Common myeloid progenitor, CD34-positive (primary cell): ENCODE data around the gene CSN1S1.

ENCODE experiments used
- CTCF ChIA-PET: fragments of 350-600 bp; sonication (Branson Sonifier 250); formaldehyde crosslinking; loops from one replicate; lab custom pipeline; 2021; ENCODE audit warnings: antibody characterized with exemption; lab: Charles Lee
- POLR2A ChIA-PET: fragments of 350-600 bp; sonication (Branson Sonifier 250); formaldehyde crosslinking; loops from one replicate; lab custom pipeline; 2021; ENCODE audit warnings: antibody characterized with exemption; lab: Charles Lee
- DNase-seq, 3 donors: peaks; one replicate each; pipeline versions ENCODE4 v3.0.0 to v3.0.0-alpha.2; 2013
- H3K27ac ChIP-seq, 2 experiments: 1 replicate in 1 of 2; 2 replicates in 1 of 2; pipeline ENCODE4 v1.7.0; 2013; ENCODE audit warnings: inconsistent platforms in 2 of 2, low read length in 2 of 2, mild to moderate bottlenecking in 2 of 2, low read depth in 1 of 2, moderate library complexity in 1 of 2; ENCODE audit not compliant: severe bottlenecking in 2 of 2, insufficient read depth in 1 of 2, poor library complexity in 1 of 2
- H3K27me3 ChIP-seq, 5 experiments: replicated peaks in 2 of 5; 1 replicate in 3 of 5; 2 replicates in 2 of 5; pipeline versions ENCODE4 v1.6.1 to v1.7.0; 2013; ENCODE audit warnings: low read length in 4 of 5, mild to moderate bottlenecking in 2 of 5, moderate library complexity in 2 of 5, inconsistent platforms in 1 of 5; ENCODE audit not compliant: insufficient read depth in 5 of 5, control insufficient read depth in 4 of 5
- H3K36me3 ChIP-seq, 4 experiments: 1 replicate in 2 of 4; 2 replicates in 2 of 4; pipeline versions ENCODE4 v1.6.1 to v1.7.0; 2013; ENCODE audit warnings: low read length in 3 of 4, control low read depth in 1 of 4, mild to moderate bottlenecking in 1 of 4; ENCODE audit not compliant: control insufficient read depth in 4 of 4, insufficient read depth in 4 of 4
- H3K4me1 ChIP-seq, 4 experiments: 1 replicate in 3 of 4; 2 replicates in 1 of 4; pipeline versions ENCODE4 v1.6.1 to v1.7.1; 2013; ENCODE audit warnings: low read length in 3 of 4, mild to moderate bottlenecking in 3 of 4, control low read depth in 1 of 4, inconsistent platforms in 1 of 4, moderate library complexity in 1 of 4; ENCODE audit not compliant: control insufficient read depth in 4 of 4, insufficient read depth in 4 of 4; ENCODE audit errors: control extremely low read depth in 1 of 4
- H3K4me3 ChIP-seq, 7 experiments: 1 replicate in 4 of 7; 2 replicates in 3 of 7; pipeline versions ENCODE4 v1.5.1 to v1.7.0; 2013; ENCODE audit warnings: mild to moderate bottlenecking in 7 of 7, low read length in 6 of 7, moderate library complexity in 6 of 7, inconsistent platforms in 2 of 7, low read depth in 2 of 7, control low read depth in 1 of 7; ENCODE audit not compliant: insufficient read depth in 4 of 7, control insufficient read depth in 1 of 7; ENCODE audit errors: extremely low read depth in 1 of 7
- H3K9me3 ChIP-seq, 5 experiments: 1 replicate in 4 of 5; 2 replicates in 1 of 5; pipeline versions ENCODE4 v1.6.1 to v1.7.1; 2013; ENCODE audit warnings: low read length in 4 of 5, mild to moderate bottlenecking in 2 of 5, inconsistent platforms in 1 of 5, low read depth in 1 of 5, moderate library complexity in 1 of 5; ENCODE audit not compliant: control insufficient read depth in 4 of 5, insufficient read depth in 2 of 5; ENCODE audit errors: control extremely low read depth in 1 of 5
- whole genome bisulfite sequencing: methylation state at CpG from one replicate; pipeline ENCODE4 v1.1.5; 2013; ENCODE audit not compliant: insufficient coverage; 5-methylcytosine and 5-hydroxymethylcytosine counted together

CSN1S1 gene

DNA sequence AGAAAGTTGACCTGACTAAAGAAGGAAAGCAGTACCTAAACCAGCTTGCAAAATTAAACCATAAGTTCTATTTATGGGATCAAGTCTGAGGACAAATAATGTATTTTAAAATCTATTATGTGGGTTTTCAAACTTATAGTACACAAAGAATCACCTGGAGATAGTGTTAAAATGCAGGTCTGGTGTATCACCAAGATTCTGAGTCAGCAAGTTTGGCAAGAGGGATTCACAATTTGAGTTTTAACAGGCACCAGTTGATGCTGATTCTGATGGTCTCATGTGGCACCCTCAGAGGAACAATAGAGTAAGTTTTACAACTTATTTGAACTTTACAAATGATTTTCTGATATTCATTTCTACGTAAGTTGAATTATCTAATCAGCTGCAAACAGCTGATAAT, 55.8 kb downstream of the CSN1S1 start:
- no peak for DNase-seq
- Histone ChIP-seq H3K4me1 (no peaks in the 10 kb centered on the region), H3K27me3 (no peaks in the 10 kb centered on the region), H3K36me3 (no peaks in the 10 kb centered on the region), H3K27ac (no peak overlapping the region), H3K4me3 (no peak overlapping the region), H3K9me3 (no peaks in the 10 kb centered on the region)
- ChIA-PET POLR2A (no interaction called here), CTCF (no interaction called here)
- WGBS = no CpG with 5 or more reads among the region's 1 CpG

DNA sequence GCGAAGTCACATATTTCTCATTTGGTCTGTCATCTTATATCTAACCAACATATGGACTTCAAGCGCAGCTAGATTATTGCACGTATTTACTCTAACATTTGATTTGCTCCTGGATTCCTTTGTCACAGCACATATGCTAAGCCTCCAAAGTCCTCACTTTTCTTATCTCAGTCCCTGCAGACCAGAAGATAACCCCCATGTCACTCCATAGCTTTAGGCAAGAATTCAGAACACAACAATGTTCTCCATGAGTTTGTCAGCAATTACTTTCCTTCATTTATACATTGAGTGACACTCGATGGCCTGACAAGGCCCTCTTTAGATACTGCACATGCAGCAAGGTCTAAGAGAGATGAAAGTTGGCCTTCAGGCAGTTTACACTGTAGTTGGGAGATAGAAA, 60.1 kb downstream of the CSN1S1 start:
- no peaks in the 10 kb centered on the region for H3K9me3 ChIP-seq
- no peaks in the 10 kb centered on the region for H3K4me1 ChIP-seq
- ChIA-PET POLR2A (no interaction called here), CTCF (no interaction called here)
- 97% methylated on average over 3 of the region's 4 CpGs for WGBS
- H3K4me3 ChIP-seq = no peak overlapping the region
- H3K36me3 ChIP-seq = no peaks in the 10 kb centered on the region
- H3K27me3 ChIP-seq = no peaks in the 10 kb centered on the region
- DNase-seq = no peak
- no peak overlapping the region for H3K27ac ChIP-seq

DNA sequence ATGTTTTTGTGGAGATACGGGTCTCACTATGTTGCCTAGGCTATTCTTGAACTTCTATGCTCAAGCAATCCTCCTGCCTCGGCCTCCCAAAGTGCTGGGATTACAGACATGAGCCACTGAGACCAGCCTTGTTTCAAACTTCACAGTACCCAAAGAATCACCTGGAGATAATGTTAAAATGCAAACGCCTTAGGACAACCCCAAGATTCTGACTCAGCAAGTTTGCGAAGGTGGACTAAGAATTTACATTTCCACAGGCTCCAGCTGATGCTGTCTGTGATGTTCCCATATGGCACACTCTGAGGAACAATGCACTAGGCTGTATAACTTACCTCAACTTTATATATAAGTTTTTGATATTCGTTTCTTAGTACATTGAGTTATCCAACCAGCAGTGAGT, 63.9 kb downstream of the CSN1S1 start:
- WGBS = 100% methylated on average over 1 of the region's 5 CpGs
- Histone ChIP-seq H3K36me3 (no peaks in the 10 kb centered on the region), H3K9me3 (no peaks in the 10 kb centered on the region), H3K4me1 (no peaks in the 10 kb centered on the region), H3K27me3 (no peaks in the 10 kb centered on the region), H3K4me3 (no peak overlapping the region), H3K27ac (no peak overlapping the region)
- no peak for DNase-seq
- CTCF ChIA-PET = no interaction called here
- POLR2A ChIA-PET = no interaction called here

DNA sequence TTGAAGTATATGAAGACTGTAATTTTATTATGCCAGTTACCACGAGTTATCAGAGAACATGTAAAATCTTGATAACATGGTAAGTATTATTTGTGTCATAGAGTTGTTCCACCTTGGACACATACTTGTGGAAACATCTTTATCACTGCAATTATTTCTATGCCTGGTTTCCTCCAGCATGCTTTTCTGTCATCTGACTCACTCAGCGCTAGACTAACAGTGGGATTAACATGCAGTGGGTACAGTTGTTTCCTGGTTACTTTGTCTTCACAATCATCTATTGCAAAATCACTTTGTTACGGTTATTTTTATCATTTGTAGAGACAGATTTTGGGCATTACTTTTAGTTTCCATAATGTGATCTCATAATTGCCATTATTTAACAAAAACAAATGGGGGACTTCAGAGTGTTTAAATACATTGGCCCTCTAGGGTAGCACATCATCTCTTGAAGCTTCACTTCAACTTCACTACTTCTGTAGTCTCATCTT, 64.7 kb downstream of the CSN1S1 start, which contains the start of gene STATH:
Gene STATH, plus strand, starts transcription at position 441 of the 491 bp plus-strand sequence. CDS start 2,472 bp downstream, outside the sequence.
- H3K27me3 ChIP-seq = no peaks in the 10 kb centered on the region
- H3K36me3 ChIP-seq = no peaks in the 10 kb centered on the region
- WGBS = 60% methylated on average over 2 of the region's 3 CpGs
- no peak within 1 kb of the TSS for H3K4me3 ChIP-seq
- no peak within 1 kb of the TSS for H3K27ac ChIP-seq
- no peaks in the 10 kb centered on the region for H3K9me3 ChIP-seq
- H3K4me1 ChIP-seq = no peaks in the 10 kb centered on the region
- POLR2A ChIA-PET = no interaction called here
- DNase-seq = no peak
- CTCF ChIA-PET = no interaction called here
